ENCODE results near the gene CLK1.
A peak's percentile ranks its signal among the peaks of the same experiment; 100 is the strongest.
"Not testable (repeated sequence)": the region's sequence is repeated elsewhere in the genome, so short reads cannot be mapped to it uniquely, and the experiment has no call there.

Gene CLK1

GRCh38 chr2:200864176-200865034 is at the start of gene CLK1:
Gene CLK1 (minus strand): TSS chr2:200864658. CDS start chr2:200861862, 2,796 bp downstream.
- peak; percentile 94 for DNase-seq

GRCh38 chr2:200913654-200914053 is 49.2 kb upstream of the CLK1 start:
- DNase-seq: no peak

- no peak for DNase-seq
These were observed 45.5 kb upstream of the CLK1 start for GRCh38 chr2:200909958-200910357.

GRCh38 chr2:200905618-200906296 is 41.3 kb upstream of the CLK1 start:
- peak; percentile 83 for DNase-seq

GRCh38 chr2:200901459-200902072 is 37.1 kb upstream of the CLK1 start:
- DNase-seq: peak; percentile 94

- DNase-seq: no peak
These were observed 35.0 kb upstream of the CLK1 start for GRCh38 chr2:200899482-200899881.

- peak; percentile 100 for DNase-seq
These were observed 24.5 kb upstream of the CLK1 start, which contains the start of the genes NIF3L1 and PPIL3 for GRCh38 chr2:200888704-200889625. Gene NIF3L1 (plus strand): TSS chr2:200889371. CDS start chr2:200891944, 2,573 bp downstream. Gene PPIL3 (minus strand): TSS chr2:200889077. CDS start chr2:200887615, 1,462 bp downstream.

- not testable (repeated sequence) for DNase-seq
These were observed 17.3 kb upstream of the CLK1 start for GRCh38 chr2:200881715-200882249.

- DNase-seq: no peak
These were observed 13.9 kb upstream of the CLK1 start for GRCh38 chr2:200878289-200878880.

GRCh38 chr2:200877443-200877842 is 13.0 kb upstream of the CLK1 start:
- DNase-seq: peak; percentile 66

- DNase-seq: no peak
These were observed 9.1 kb upstream of the CLK1 start for GRCh38 chr2:200873560-200873959.

- DNase-seq: peak; percentile 79
These were observed 6.7 kb upstream of the CLK1 start for GRCh38 chr2:200871151-200871550.

- peak; percentile 91 for DNase-seq
These were observed 4.6 kb upstream of the CLK1 start for GRCh38 chr2:200869014-200869413.

- no peak for DNase-seq
These were observed 679 bp downstream of the CLK1 start for GRCh38 chr2:200863782-200864175.

GRCh38 chr2:200862532-200863000 is 1.9 kb downstream of the CLK1 start:
- peak; percentile 72 for DNase-seq

GRCh38 chr2:200861617-200862155 is 2.8 kb downstream of the CLK1 start:
- DNase-seq: no peak

- no peak for DNase-seq
These were observed 4.2 kb downstream of the CLK1 start for GRCh38 chr2:200860092-200860795.

- no peak for DNase-seq
These were observed 7.7 kb downstream of the CLK1 start for GRCh38 chr2:200856806-200857205.

GRCh38 chr2:200852605-200853004 is 11.9 kb downstream of the CLK1 start:
- no peak for DNase-seq
